NCI-H82 (cell line): ENCODE measurements around the gene EFNA1.

Experiments
- DNase-seq: peaks from one replicate; lab custom pipeline; 2025; lab: John Stamatoyannopoulos, UW

Gene EFNA1

DNA sequence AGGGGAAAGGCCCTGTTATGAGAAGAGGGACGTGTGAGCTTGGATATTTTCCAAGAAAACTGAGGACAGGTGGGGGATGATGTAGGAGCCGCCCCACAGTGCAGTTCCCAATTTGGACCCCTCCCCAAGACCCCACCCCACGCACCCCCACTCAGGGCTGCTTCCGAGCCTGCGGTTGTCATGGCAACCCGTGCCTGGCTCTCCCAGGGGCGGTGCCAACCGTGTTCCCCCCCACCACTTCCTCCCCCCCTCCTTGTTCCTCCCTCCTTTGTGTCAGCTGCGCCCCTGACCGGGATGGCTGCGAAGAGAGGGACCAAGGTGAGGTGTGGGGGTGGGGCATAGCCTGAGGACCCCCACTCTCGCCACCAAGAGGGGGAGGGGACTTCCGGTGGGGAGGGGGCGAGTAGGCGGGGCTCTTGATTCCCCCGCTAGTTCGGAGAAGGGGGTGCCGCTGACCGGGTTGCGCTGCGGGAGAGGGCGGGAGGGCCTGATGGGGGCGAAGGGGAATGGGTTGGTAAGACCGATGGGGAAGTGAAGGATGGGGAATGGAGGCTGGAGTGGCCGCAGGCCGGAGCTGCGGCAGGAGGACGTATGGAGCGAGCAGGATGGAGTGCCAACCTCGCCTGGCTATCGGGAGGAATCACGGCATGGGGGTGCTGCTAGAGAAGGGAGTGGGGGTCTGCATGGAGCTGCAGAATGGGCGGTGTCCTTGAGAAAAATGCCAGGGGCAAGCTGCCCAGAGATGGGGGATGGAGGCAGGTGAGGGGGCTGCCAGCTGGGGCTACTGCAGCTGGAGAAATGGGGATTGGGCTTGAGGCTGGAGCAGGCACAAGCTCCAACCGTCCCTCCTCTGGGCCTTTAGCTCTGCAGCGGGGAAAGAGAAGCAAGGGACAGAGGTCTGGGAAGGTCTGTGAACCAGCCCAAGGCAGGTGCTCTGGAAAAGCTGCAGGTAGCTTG is 46.9 kb downstream of the EFNA1 start:
- peak; percentile 82 for DNase-seq

DNA sequence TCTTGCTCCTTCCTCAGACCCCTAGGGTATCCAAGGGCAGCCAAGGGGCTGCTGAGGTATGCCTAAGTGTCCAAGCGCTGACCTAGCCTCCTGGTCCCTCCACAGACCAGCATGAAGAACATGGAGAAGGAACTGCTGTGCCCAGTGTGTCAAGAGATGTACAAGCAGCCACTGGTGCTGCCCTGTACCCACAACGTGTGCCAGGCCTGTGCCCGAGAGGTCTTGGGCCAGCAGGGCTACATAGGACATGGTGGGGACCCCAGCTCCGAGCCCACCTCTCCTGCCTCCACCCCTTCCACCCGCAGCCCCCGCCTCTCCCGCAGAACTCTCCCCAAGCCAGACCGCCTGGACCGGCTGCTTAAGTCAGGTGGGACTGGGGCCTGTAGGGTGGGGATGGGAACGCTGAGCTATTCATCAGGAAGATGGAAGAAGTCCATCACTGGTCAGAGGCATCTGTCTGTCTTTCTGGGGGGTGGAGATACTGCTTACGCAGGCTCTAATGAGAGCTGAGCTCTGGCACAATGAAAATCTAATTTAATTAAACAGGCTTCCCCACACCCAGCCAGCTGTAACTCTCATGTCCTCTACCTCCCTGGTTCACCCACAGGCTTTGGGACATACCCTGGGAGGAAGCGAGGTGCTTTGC is 47.7 kb downstream of the EFNA1 start:
- DNase-seq: peak; percentile 98

DNA sequence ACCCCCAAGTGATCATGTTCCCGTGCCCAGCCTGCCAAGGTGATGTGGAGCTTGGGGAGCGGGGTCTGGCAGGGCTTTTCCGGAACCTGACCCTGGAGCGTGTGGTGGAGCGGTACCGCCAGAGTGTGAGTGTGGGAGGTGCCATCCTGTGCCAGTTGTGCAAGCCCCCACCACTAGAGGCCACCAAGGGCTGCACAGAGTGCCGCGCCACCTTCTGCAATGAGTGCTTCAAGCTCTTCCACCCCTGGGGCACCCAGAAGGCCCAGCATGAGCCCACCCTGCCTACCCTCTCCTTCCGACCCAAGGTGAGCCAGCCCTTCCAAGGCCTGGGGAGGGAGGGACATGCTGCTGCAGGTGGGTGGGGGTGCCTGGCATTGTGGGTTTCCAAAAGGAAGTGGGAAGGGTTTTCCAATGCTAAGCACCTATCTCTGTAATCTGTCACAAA is 48.3 kb downstream of the EFNA1 start:
- peak; percentile 81 for DNase-seq

DNA sequence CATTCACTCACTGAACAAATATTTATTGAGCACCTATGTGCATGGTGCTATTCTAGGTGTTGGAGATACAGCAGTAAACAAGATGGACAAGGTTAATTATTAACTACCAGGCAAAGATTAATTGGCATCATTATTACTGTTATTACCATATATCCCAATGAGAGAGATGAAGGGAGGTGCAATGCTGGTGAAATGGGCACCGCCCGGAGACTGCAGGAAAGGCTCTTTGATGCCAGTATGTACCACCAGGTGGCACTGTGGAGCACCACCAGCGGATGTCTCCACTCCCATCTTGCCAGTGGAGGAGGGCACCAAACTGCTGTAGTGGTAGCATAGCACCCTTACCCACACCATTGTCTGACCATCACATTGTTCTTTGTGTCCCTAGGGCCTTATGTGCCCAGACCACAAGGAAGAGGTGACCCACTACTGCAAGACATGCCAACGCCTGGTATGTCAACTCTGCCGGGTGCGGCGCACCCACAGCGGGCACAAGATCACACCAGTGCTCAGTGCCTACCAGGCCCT is 48.9 kb downstream of the EFNA1 start:
- peak; percentile 89 for DNase-seq

DNA sequence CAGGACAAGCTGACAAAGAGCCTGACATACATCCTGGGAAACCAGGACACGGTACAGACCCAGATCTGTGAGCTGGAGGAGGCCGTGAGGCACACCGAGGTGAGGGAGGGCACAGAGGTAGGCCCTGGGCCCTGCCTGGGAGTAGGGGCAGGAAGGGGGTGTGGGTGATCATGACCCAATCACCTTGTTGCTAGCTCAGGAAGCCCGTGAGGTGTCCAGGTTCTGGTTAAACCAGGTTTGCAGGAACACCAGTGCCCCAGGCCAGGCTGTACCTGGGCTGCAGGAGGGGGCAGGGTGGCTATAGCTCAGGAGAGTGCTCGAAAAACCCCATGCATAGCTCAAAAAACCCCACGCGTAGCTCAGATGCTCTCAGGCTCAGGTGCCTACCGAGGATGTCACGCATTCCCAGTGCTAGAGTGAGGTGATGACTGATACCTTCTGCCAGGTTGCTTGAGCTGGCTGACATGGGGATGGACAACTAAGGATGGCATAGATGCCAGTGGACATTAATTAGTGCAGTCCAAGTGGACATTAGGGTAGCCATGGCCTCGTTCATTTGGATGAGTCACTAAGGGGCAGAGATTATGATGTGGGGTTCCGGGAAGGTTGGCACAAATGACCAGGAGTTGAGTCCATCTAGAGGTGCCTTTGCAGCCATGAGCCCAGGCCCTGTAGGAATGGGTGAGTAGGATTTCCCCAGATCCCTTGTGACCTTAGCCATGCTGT is 49.7 kb downstream of the EFNA1 start:
- DNase-seq: no peak

DNA sequence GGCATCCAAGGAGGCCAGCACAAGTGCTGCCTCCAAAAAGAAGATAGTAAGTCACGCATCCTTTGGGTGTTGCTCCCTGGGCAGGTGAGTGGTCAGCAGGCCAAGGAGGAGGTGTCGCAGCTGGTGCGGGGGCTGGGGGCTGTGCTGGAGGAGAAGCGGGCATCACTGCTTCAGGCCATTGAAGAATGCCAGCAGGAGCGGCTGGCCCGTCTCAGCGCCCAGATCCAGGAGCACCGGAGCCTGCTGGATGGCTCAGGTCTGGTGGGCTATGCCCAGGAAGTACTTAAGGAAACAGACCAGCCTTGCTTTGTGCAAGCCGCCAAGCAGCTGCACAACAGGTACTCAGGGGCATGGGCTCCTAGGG is 50.2 kb downstream of the EFNA1 start:
- no peak for DNase-seq

DNA sequence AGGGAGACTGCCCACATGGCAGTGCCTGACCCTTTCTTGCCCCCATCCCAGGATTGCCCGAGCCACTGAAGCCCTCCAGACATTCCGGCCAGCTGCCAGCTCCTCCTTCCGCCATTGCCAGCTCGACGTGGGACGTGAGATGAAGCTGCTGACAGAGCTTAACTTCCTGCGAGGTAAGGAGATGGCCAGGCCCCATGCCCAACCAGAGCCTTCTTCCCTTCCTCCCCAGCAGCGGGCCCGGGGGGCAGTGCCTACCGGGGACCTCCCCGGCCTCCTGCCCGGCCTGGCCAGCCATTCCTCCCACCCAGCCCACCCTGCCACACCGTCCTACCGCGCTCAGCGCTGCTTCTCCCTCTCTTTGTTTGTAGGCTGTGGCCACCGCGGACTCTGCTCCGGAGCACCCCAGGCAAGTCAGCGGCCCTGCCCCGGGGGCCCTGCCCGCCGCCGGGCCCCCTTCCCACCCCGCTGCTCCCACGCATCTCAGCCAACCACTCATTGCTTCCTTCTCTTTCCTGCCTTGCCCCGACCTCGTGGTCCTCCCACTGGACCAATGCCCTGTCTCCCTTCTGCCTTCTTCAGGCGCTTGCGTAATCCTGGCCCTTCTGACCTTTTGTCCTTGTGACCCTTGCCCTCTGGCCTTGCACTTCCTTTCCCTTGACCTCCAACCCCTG is 50.9 kb downstream of the EFNA1 start:
- DNase-seq: no peak

DNA sequence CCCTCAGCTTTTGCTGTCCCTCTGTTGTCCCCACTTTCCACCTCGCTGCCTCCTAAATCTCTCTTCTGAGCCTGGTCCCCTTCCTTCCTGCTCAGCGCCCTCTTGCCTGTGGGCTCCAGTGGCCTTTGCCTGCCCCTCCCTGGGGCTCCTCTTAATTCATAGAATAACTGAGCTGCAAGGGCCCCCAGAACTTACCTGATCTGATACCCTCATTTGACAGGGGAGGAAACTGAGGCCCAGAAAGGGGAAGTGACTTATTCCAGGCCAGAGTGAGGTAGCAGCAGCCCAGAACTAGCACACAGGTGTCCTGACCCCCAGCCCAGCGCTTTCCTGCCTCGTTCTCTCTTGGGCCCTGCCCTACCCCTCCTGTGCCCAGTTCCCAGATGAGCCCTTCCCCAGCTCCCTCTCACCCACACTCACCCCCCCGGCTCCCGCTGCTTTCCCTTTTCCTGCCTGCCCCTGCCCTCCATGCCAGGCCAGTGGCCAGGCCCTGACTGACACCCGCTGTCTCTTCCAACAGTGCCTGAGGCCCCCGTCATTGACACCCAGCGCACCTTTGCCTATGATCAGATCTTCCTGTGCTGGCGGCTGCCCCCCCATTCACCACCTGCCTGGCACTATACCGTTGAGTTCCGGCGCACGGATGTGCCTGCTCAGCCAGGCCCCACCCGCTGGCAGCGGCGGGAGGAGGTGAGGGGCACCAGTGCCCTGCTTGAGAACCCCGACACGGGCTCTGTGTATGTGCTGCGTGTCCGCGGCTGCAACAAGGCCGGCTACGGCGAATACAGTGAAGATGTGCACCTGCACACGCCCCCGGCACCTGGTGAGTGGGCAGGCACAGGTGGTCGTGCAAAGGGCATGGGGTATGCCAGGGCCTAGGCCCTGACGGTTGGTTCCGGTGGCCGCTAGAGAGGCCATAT is 51.7 kb downstream of the EFNA1 start:
- no peak for DNase-seq

DNA sequence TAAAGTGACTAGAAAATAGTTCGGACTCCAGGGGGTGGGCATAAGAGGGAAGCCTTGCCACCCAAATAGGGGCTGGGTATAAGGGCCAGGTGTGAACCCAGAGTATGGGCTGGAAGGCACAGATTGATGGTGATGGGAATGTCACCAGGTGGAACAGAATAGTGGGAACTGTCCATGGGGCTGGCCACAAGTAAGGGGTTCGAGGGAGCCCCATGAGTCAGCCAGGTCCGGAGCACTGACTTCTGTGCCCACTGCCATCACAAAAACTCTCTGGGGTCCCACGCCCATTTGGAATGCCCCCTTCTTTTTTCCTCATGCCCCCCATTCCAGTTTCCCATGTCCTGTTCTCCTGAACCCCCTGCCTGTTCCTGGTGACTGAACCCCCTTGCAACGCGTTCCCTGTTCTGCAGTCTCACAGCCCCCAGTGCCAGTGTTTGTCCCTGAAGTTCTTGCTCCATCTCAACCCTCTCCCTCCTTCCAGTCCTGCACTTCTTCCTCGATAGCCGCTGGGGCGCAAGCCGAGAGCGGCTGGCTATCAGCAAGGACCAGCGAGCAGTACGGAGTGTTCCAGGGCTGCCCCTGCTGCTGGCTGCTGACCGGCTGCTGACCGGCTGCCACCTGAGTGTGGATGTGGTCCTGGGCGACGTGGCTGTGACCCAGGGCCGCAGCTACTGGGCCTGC is 53.8 kb downstream of the EFNA1 start:
- DNase-seq: no peak

DNA sequence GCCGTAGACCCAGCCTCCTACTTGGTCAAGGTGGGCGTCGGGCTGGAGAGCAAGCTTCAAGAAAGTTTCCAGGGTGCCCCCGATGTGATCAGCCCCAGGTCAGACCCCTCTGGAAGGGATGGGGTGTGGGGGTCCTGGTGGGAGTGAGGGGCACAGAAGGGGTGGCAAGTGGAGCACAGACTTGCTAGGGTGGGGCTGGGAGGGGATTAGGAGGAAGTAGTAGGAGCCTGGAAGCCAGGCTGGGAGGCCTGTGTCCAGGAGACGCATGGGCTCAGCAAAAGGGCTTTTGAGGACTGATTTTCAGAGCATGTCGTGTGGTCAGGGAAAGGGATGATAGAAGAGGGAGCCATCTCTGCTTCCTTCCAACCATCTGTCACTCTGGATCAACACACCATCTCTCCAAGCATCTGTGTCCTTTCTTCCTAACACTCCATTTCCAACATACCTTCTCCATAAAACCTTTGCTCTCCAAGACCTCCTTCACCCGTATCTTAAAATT is 54.4 kb downstream of the EFNA1 start:
- DNase-seq: peak; percentile 60

DNA sequence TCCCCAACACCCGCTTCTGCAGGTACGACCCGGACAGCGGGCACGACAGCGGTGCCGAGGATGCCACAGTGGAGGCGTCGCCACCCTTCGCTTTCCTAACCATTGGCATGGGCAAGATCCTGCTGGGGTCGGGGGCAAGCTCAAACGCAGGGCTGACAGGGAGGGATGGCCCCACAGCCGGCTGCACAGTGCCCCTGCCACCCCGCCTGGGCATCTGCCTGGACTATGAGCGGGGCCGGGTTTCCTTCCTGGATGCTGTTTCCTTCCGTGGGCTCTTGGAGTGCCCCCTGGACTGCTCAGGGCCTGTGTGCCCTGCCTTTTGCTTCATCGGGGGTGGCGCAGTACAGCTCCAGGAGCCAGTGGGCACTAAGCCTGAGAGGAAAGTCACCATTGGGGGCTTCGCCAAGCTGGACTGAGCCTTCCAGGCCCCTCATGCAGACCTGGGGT is 56.1 kb downstream of the EFNA1 start:
- no peak for DNase-seq

DNA sequence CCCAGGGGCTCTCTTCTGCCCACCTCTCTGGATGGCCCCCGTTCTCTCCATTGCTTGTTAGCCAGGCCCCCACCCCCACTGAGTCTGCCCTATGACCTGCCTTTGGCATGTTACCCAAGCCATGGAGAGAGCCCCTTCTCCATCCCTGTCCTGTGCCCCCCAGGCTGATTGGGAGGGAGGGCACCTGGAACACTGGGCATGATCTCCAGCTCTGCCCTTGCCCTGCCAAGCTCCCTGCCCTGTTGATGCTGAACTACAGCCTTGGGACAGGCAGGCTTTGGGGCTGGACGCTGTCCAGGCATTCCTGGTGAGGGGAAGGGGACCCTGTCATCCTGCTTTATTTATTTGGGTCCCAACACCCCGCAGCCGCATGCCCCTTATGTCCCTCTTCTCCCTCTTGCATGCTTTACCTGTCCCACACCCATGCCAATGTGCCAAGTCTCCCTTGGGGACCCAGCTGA is 56.7 kb downstream of the EFNA1 start:
- DNase-seq: no peak
